Mesendoderm (in vitro differentiated cells): ENCODE measurements around the gene MAP2K3.
A peak's percentile ranks its signal among the peaks of the same experiment; 100 is the strongest.

ENCODE experiments used
- DNase-seq: peaks from one replicate; pipeline ENCODE4 v3.0.0; 2013
- H2AK5ac ChIP-seq: 2 replicates; pipeline ENCODE4 v1.6.1; 2013; ENCODE audit warnings: low read length, inconsistent platforms
- H2BK120ac ChIP-seq: 2 replicates; pipeline ENCODE4 v1.6.1; 2013; ENCODE audit warnings: low read depth, mild to moderate bottlenecking, low read length, moderate library complexity, mixed read lengths
- H2BK15ac ChIP-seq: replicated peaks from 2 replicates; pipeline ENCODE4 v1.6.1; 2013; ENCODE audit warnings: low read depth, mild to moderate bottlenecking, moderate library complexity
- H2BK5ac ChIP-seq: 2 replicates; pipeline ENCODE4 v1.6.1; 2013; ENCODE audit warnings: low read length, inconsistent platforms
- H3K18ac ChIP-seq: 2 replicates; pipeline ENCODE4 v1.6.1; 2013; ENCODE audit warnings: mild to moderate bottlenecking, low read length, mixed read lengths
- H3K23ac ChIP-seq: one replicate; pipeline ENCODE4 v1.6.1; 2013; ENCODE audit warnings: low read length
- H3K27ac ChIP-seq: 2 replicates; pipeline ENCODE4 v1.5.1; 2013; ENCODE audit warnings: low read depth, mild to moderate bottlenecking, inconsistent platforms, low read length, moderate library complexity
- H3K27me3 ChIP-seq: 2 replicates; pipeline ENCODE4 v1.6.1; 2013; ENCODE audit warnings: low read length, control low read depth, mild to moderate bottlenecking, inconsistent platforms; ENCODE audit not compliant: insufficient read depth, poor library complexity
- H3K36me3 ChIP-seq: 2 replicates; pipeline ENCODE4 v1.6.1; 2013; ENCODE audit warnings: low read length, inconsistent platforms; ENCODE audit not compliant: control insufficient read depth, insufficient read depth
- H3K4ac ChIP-seq: one replicate; pipeline ENCODE4 v1.6.1; 2013; ENCODE audit warnings: low read depth, mild to moderate bottlenecking, low read length, moderate library complexity
- H3K4me1 ChIP-seq: 2 replicates; pipeline ENCODE4 v1.6.1; 2013; ENCODE audit warnings: low read depth, low read length, inconsistent platforms; ENCODE audit not compliant: control insufficient read depth
- H3K4me2 ChIP-seq: 2 replicates; pipeline ENCODE4 v1.6.1; 2013; ENCODE audit warnings: low read length
- H3K4me3 ChIP-seq: 2 replicates; pipeline ENCODE4 v1.5.1; 2013; ENCODE audit warnings: mild to moderate bottlenecking, low read length
- H3K56ac ChIP-seq: one replicate; pipeline ENCODE4 v1.6.1; 2013; ENCODE audit warnings: low read length
- H3K79me1 ChIP-seq: 2 replicates; pipeline ENCODE4 v1.6.1; 2013; ENCODE audit warnings: low read length, inconsistent platforms
- H3K79me2 ChIP-seq: 2 replicates; pipeline ENCODE4 v1.6.1; 2013; ENCODE audit warnings: mild to moderate bottlenecking, low read length; ENCODE audit not compliant: control insufficient read depth, insufficient read depth
- H3K9ac ChIP-seq: 2 replicates; pipeline ENCODE4 v1.6.1; 2013; ENCODE audit warnings: low read length, inconsistent platforms
- H4K5ac ChIP-seq: one replicate; pipeline ENCODE4 v1.6.1; 2013; ENCODE audit warnings: low read length
- H4K8ac ChIP-seq: one replicate; pipeline ENCODE4 v1.6.1; 2013; ENCODE audit warnings: low read depth, mild to moderate bottlenecking, control low read depth, low read length, moderate library complexity
- WGBS: extraction: QIAGEN DNeasy Blood & Tissue Kit; methylation state at CpG from one replicate; pipeline ENCODE4 v1.1.7; 2013; ENCODE audit warnings: low lambda C conversion rate, missing lambda C conversion rate; ENCODE audit not compliant: insufficient coverage; ENCODE audit errors: extremely low coverage; 5-methylcytosine and 5-hydroxymethylcytosine counted together

MAP2K3 gene

DNA sequence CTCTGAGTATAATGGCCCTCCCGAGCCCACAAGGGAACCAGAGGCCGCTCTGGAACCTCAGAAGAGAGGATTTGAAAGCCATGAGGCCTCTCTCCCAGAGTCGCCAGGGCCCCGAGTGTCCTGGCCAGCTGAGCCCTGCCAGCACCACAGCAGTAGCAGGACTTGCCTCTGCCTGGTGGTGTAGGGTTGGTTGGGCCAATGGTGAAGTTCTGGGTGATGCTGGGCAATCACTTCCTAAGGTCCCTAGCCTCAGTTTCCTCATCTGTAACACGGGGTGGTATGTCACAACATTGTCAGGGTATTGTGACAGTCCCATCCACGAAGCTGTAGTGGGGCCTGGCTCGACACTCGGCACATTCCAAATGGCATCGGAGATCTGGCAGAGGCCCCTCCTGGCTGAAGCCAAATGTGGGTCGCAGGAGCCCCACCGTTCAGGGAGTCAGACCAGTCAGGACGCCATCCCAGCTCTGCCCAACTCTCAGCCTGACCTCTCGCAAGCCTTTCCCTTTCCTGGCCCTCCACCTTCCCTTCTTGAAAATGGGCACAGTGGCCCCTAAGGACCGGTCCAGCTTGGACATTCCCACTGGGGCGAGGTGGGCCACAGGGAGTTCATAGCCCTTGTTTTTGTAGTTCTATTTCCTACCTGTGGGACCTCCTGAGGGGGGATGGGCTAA lies 33.0 kb upstream of the MAP2K3 start:
- no peaks in the 10 kb centered on the region for H3K36me3 ChIP-seq
- no peak overlapping the region for H2BK5ac ChIP-seq
- H3K27ac ChIP-seq, result no peak overlapping the region
- no peak overlapping the region for H3K18ac ChIP-seq
- no peak overlapping the region for H4K8ac ChIP-seq
- H3K4me1 ChIP-seq, result peaks cover 4% of the 10 kb centered on the region
- no peak overlapping the region for H3K56ac ChIP-seq
- no peak overlapping the region for H4K5ac ChIP-seq
- no peak overlapping the region for H3K23ac ChIP-seq
- no peak overlapping the region for H2BK15ac ChIP-seq
- H3K9ac ChIP-seq, result no peak overlapping the region
- H2AK5ac ChIP-seq, result no peak overlapping the region
- no CpG with 5 or more reads among the region's 15 CpGs for WGBS
- H3K4ac ChIP-seq, result no peak overlapping the region
- no peaks in the 10 kb centered on the region for H3K27me3 ChIP-seq
- no peak overlapping the region for H2BK120ac ChIP-seq
- H3K4me3 ChIP-seq, result no peak overlapping the region
- H3K4me2 ChIP-seq, result no peak overlapping the region
- DNase-seq, result no peak
- peaks cover 2% of the 10 kb centered on the region for H3K79me1 ChIP-seq
- no peaks in the 10 kb centered on the region for H3K79me2 ChIP-seq

- H3K4ac ChIP-seq, result no peak overlapping the region
- peaks cover 4% of the 10 kb centered on the region for H3K4me1 ChIP-seq
- H4K5ac ChIP-seq, result no peak overlapping the region
- no peak overlapping the region for H2BK15ac ChIP-seq
- H4K8ac ChIP-seq, result no peak overlapping the region
- DNase-seq, result no peak
- H3K79me1 ChIP-seq, result peaks cover 2% of the 10 kb centered on the region
- peak overlapping the region; percentile 31 for H3K56ac ChIP-seq
- H3K18ac ChIP-seq, result peak overlapping the region; percentile 34
- peak overlapping the region; percentile 16 for H3K4me3 ChIP-seq
- no peaks in the 10 kb centered on the region for H3K79me2 ChIP-seq
- H3K9ac ChIP-seq, result peak overlapping the region; percentile 61
- no peaks in the 10 kb centered on the region for H3K27me3 ChIP-seq
- H3K27ac ChIP-seq, result no peak overlapping the region
- no CpG with 5 or more reads among the region's 12 CpGs for WGBS
- no peak overlapping the region for H2AK5ac ChIP-seq
- H3K4me2 ChIP-seq, result peak overlapping the region; percentile 30
- H3K36me3 ChIP-seq, result no peaks in the 10 kb centered on the region
- H2BK5ac ChIP-seq, result no peak overlapping the region
- no peak overlapping the region for H2BK120ac ChIP-seq
- H3K23ac ChIP-seq, result no peak overlapping the region
These were observed 32.2 kb upstream of the MAP2K3 start for GRCh38 chr17:21252289-21252795.

DNA sequence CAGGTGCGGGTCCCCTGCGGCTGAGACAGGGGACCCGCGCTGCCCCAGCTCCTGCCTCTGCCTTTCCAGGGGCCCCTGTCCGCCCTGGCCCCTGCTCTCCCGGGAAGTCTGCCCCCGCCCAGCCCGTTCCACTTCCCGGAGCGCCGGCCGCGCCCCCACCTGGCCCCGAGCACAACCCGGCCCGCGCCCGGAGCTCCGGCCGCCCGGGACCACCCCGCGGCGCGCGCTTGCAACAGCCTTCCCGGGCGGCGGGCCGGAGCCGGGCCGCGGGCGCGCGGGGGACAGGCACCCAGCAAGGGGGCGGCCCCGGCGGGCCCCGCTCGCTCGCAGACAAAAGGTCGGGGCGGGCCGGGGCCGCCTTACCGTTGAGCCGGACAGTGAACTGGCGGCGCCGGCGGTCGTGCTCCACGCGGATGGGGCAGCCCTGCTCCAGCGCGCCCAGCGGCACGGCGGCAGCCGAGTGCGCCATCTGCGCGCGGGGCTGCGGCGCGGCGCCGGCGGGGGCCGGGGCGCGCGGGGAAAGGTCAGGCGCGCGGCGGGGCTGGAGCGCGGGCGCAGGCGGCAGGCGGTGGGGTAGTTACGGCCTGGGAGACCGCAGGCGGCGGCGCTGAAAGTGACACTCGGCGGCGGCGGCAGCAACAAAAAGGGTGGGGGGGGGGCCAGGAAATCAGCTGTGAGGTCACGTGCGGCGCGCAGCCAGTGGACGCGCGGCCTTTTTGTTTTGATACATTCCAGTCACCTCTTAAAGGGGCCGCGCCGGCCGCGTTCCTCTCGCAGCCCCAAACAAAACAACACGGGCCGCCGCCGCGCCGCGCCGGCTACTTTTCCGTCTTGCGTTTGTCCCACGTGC lies 31.5 kb upstream of the MAP2K3 start, which contains the start of gene NATD1:
Gene NATD1, minus strand, starts transcription at position 615 of the 850 bp plus-strand sequence. Its CDS starts 146 bp downstream, at position 469.
- no peaks in the 10 kb centered on the region for H3K36me3 ChIP-seq
- H3K56ac ChIP-seq, result peak within 1 kb of the TSS; percentile 78
- H3K79me1 ChIP-seq, result peaks cover 2% of the 10 kb centered on the region
- no peak within 1 kb of the TSS for H2BK5ac ChIP-seq
- H2BK120ac ChIP-seq, result no peak within 1 kb of the TSS
- no peak within 1 kb of the TSS for H4K5ac ChIP-seq
- H3K4me3 ChIP-seq, result peak within 1 kb of the TSS; percentile 38
- H3K4me2 ChIP-seq, result peak within 1 kb of the TSS; percentile 70
- no peak within 1 kb of the TSS for H3K23ac ChIP-seq
- peak within 1 kb of the TSS; percentile 46 for H3K4ac ChIP-seq
- no CpG with 5 or more reads among the region's 117 CpGs for WGBS
- DNase-seq, result peak; percentile 92
- H3K79me2 ChIP-seq, result no peaks in the 10 kb centered on the region
- H3K18ac ChIP-seq, result peak within 1 kb of the TSS; percentile 34
- peak within 1 kb of the TSS; percentile 28 for H3K27ac ChIP-seq
- peaks cover 4% of the 10 kb centered on the region for H3K4me1 ChIP-seq
- H3K27me3 ChIP-seq, result no peaks in the 10 kb centered on the region
- no peak within 1 kb of the TSS for H4K8ac ChIP-seq
- peak within 1 kb of the TSS; percentile 66 for H3K9ac ChIP-seq
- no peak within 1 kb of the TSS for H2BK15ac ChIP-seq
- no peak within 1 kb of the TSS for H2AK5ac ChIP-seq

- peak overlapping the region; percentile 46 for H3K4ac ChIP-seq
- H3K23ac ChIP-seq, result no peak overlapping the region
- no peaks in the 10 kb centered on the region for H3K36me3 ChIP-seq
- H3K4me2 ChIP-seq, result peak overlapping the region; percentile 70
- H3K18ac ChIP-seq, result no peak overlapping the region
- no peak overlapping the region for H4K5ac ChIP-seq
- H2BK15ac ChIP-seq, result no peak overlapping the region
- peak overlapping the region; percentile 66 for H3K9ac ChIP-seq
- H2AK5ac ChIP-seq, result no peak overlapping the region
- H4K8ac ChIP-seq, result no peak overlapping the region
- no peak overlapping the region for H3K27ac ChIP-seq
- H3K27me3 ChIP-seq, result no peaks in the 10 kb centered on the region
- peak overlapping the region; percentile 78 for H3K56ac ChIP-seq
- H3K79me1 ChIP-seq, result peaks cover 2% of the 10 kb centered on the region
- H2BK5ac ChIP-seq, result no peak overlapping the region
- no peaks in the 10 kb centered on the region for H3K79me2 ChIP-seq
- DNase-seq, result no peak
- peaks cover 4% of the 10 kb centered on the region for H3K4me1 ChIP-seq
- peak overlapping the region; percentile 34 for H3K4me3 ChIP-seq
- no CpG with 5 or more reads among the region's 15 CpGs for WGBS
- H2BK120ac ChIP-seq, result no peak overlapping the region
These were observed 30.7 kb upstream of the MAP2K3 start for GRCh38 chr17:21253646-21254441.

- H2BK5ac ChIP-seq, result no peak overlapping the region
- no peaks in the 10 kb centered on the region for H3K79me1 ChIP-seq
- no CpG with 5 or more reads among the region's 7 CpGs for WGBS
- DNase-seq, result no peak
- peak overlapping the region; percentile 15 for H3K56ac ChIP-seq
- no peak overlapping the region for H3K23ac ChIP-seq
- no peak overlapping the region for H3K27ac ChIP-seq
- H3K9ac ChIP-seq, result no peak overlapping the region
- H3K4me1 ChIP-seq, result peaks cover 4% of the 10 kb centered on the region
- H3K4me3 ChIP-seq, result no peak overlapping the region
- H3K18ac ChIP-seq, result no peak overlapping the region
- H3K4ac ChIP-seq, result no peak overlapping the region
- H3K36me3 ChIP-seq, result no peaks in the 10 kb centered on the region
- H4K5ac ChIP-seq, result no peak overlapping the region
- H3K4me2 ChIP-seq, result no peak overlapping the region
- no peak overlapping the region for H2BK15ac ChIP-seq
- no peak overlapping the region for H4K8ac ChIP-seq
- H2AK5ac ChIP-seq, result no peak overlapping the region
- H3K27me3 ChIP-seq, result no peaks in the 10 kb centered on the region
- no peaks in the 10 kb centered on the region for H3K79me2 ChIP-seq
- H2BK120ac ChIP-seq, result no peak overlapping the region
These were observed 25.9 kb upstream of the MAP2K3 start for GRCh38 chr17:21258593-21258992.
